HCT116 (cell line): ENCODE results near the gene MMP26. TPM values are rescaled to one million over a fixed set of nuclear protein-coding genes. Genes with fewer than 3 reads are reported as not detected.

Source experiments
- ATAC-seq: fragments of 200-7000 bp; cut with Tn5 transposase; 2 replicates; pipeline ENCODE4 v1.9.1; 2020; ENCODE audit warnings: mild to moderate bottlenecking, moderate library complexity
- BruUV-seq: library from RNA; stranded (reverse); fragments of 400-500 nt; replicated peaks from 2 replicates; lab custom pipeline; 2021; lab: Mats Ljungman, UMichigan
- CTCF ChIA-PET: fragments of 300-600 bp; sonication (Branson Sonifier 250); formaldehyde crosslinking; loops from one replicate; lab custom pipeline; 2021; ENCODE audit warnings: antibody characterized with exemption; lab: Charles Lee
- POLR2A ChIA-PET: fragments of 300-600, 350-600 bp; sonication (Branson Sonifier 250); formaldehyde crosslinking; loops from one replicate; lab custom pipeline; 2021; ENCODE audit warnings: antibody characterized with exemption; lab: Charles Lee
- RAD21 ChIA-PET, 2 experiments: fragments of 300-600 bp; sonication (Branson Sonifier 250); formaldehyde crosslinking; loops; one replicate each; lab custom pipeline; 2023; ENCODE audit warnings: low total read pairs in 2 of 2; ENCODE audit not compliant: uncharacterized antibody in 2 of 2, unreplicated experiment in 2 of 2, low non-redundant PET in 1 of 2; lab: Charles Lee
- DNase-seq: peaks from one replicate; pipeline ENCODE4 v3.0.0-alpha.2; 2010; ENCODE audit warnings: low read depth, low spot score
- H2AFZ ChIP-seq: fragments of 200-600 bp; shearing (Covaris generic), sonication (generic); 2 replicates; pipeline ENCODE4 v1.6.1; 2017; ENCODE audit warnings: low read depth, mixed run types, mixed read lengths, antibody characterized with exemption, low read length; ENCODE audit not compliant: poor library complexity, severe bottlenecking
- H3K27ac ChIP-seq: 2 replicates; pipeline ENCODE4 v1.5.1; 2012; ENCODE audit warnings: low read depth, low read length
- H3K27me3 ChIP-seq: fragments of 200-600 bp; sonication (generic); 2 replicates; pipeline ENCODE4 v1.6.1; 2016; ENCODE audit warnings: mixed run types, low read length, mixed read lengths; ENCODE audit not compliant: insufficient read depth
- H3K36me3 ChIP-seq, 2 experiments: fragments of 200-500 bp in 1 of 2; fragments of 200-600 bp in 1 of 2; sonication (Bioruptor generic) in 1 of 2; sonication (generic) in 1 of 2; 2 replicates each; pipeline versions ENCODE4 v1.5.1 to v1.6.1; 2014 to 2016; ENCODE audit warnings: low read length in 2 of 2, inconsistent platforms in 1 of 2, mixed read lengths in 1 of 2, mixed run types in 1 of 2; ENCODE audit not compliant: insufficient read depth in 2 of 2, control insufficient read depth in 1 of 2
- H3K4me1 ChIP-seq, 2 experiments: fragments of 200-600 bp in 1 of 2; sonication (generic) in 1 of 2; 2 replicates each; pipeline versions ENCODE4 v1.5.1 to v1.6.1; 2012 to 2017; ENCODE audit warnings: low read length in 2 of 2, inconsistent platforms in 1 of 2, mild to moderate bottlenecking in 1 of 2, mixed read lengths in 1 of 2, mixed run types in 1 of 2, moderate library complexity in 1 of 2; ENCODE audit not compliant: insufficient read depth in 2 of 2, control insufficient read depth in 1 of 2
- H3K4me2 ChIP-seq: fragments of 200-600 bp; sonication (generic); 2 replicates; pipeline ENCODE4 v1.6.1; 2017; ENCODE audit warnings: mixed run types, low read length, mixed read lengths
- H3K4me3 ChIP-seq, 2 experiments: fragments of 200-600 bp in 1 of 2; sonication (generic) in 1 of 2; replicated peaks in 1 of 2; 2 replicates each; pipeline ENCODE4 v1.5.1; 2011 to 2016; ENCODE audit warnings: low read length in 2 of 2, control low read depth in 1 of 2, low read depth in 1 of 2, mild to moderate bottlenecking in 1 of 2, mixed read lengths in 1 of 2, mixed run types in 1 of 2
- H3K79me2 ChIP-seq: fragments of 200-600 bp; sonication (generic); 2 replicates; pipeline ENCODE4 v1.6.1; 2017; ENCODE audit warnings: mild to moderate bottlenecking, mixed run types, low read length, moderate library complexity, mixed read lengths; ENCODE audit not compliant: insufficient read depth
- H3K9ac ChIP-seq: fragments of 200-600 bp; sonication (generic); 2 replicates; pipeline ENCODE4 v1.6.1; 2016; ENCODE audit warnings: low read length, mixed read lengths
- H3K9me2 ChIP-seq: fragments of 200-600 bp; sonication (generic), shearing (Covaris generic); 2 replicates; pipeline ENCODE4 v1.6.1; 2017; ENCODE audit warnings: mixed run types, mild to moderate bottlenecking, moderate library complexity; ENCODE audit not compliant: insufficient read depth
- H3K9me3 ChIP-seq, 2 experiments: fragments of 200-500 bp in 1 of 2; fragments of 200-600 bp in 1 of 2; sonication (Bioruptor generic) in 1 of 2; sonication (generic) in 1 of 2; 2 replicates each; pipeline ENCODE4 v1.6.1; 2014 to 2017; ENCODE audit warnings: low read length in 2 of 2, mixed read lengths in 2 of 2, inconsistent platforms in 1 of 2, low read depth in 1 of 2, mild to moderate bottlenecking in 1 of 2, mixed run types in 1 of 2, moderate library complexity in 1 of 2; ENCODE audit not compliant: control insufficient read depth in 1 of 2, insufficient read depth in 1 of 2
- H4K20me1 ChIP-seq: fragments of 200-600 bp; sonication (generic), shearing (Covaris generic); 2 replicates; pipeline ENCODE4 v1.6.1; 2017; ENCODE audit warnings: mixed run types, mild to moderate bottlenecking, moderate library complexity; ENCODE audit not compliant: insufficient read depth
- CEBPB ChIP-seq: IDR thresholded peaks from 2 replicates; pipeline ENCODE4 v1.6.1; 2012; ENCODE audit warnings: low read depth
- EGR1 ChIP-seq: IDR thresholded peaks from 2 replicates; pipeline ENCODE4 v1.6.1; 2012; ENCODE audit warnings: low read depth
- EZH2 ChIP-seq: fragments of 200-600 bp; sonication (generic); IDR thresholded peaks from 2 replicates; pipeline ENCODE4 v1.6.1; 2017; ENCODE audit warnings: antibody characterized with exemption, mixed run types
- EZH2phosphoT487 ChIP-seq: fragments of 200-600 bp; IDR thresholded peaks from 2 replicates; pipeline ENCODE4 v1.6.1; 2018; ENCODE audit warnings: antibody characterized with exemption, borderline replicate concordance
- JUND ChIP-seq: IDR thresholded peaks from 2 replicates; pipeline ENCODE4 v1.6.1; 2012
- RAD21 ChIP-seq: IDR thresholded peaks from 2 replicates; pipeline ENCODE4 v1.6.1; 2012; ENCODE audit warnings: low read depth, mild to moderate bottlenecking
- YY1 ChIP-seq: IDR thresholded peaks from 2 replicates; pipeline ENCODE4 v1.6.1; 2011; ENCODE audit warnings: low read length, low read depth, moderate library complexity, mild to moderate bottlenecking; ENCODE audit not compliant: insufficient replicate concordance; ENCODE audit errors: extremely low read depth
- intact Hi-C: fragments of 100-400 bp; cut with micrococcal nuclease; formaldehyde crosslinking; loops from 2 replicates; pipeline ENCODE4 v1.10.0; 2022
- total RNA-seq: library from RNA; stranded (reverse); gene quantifications from one replicate; pipeline ENCODE4 v1.2.1, GENCODE V29; 2021; ENCODE audit not compliant: unreplicated experiment
- TF ChIP-seq, protein P1 (sequence below): IDR thresholded peaks from 2 replicates; pipeline ENCODE4 v1.6.1; 2012

The MMP26 gene
- total RNA-seq, 1 experiment from 2014 or later, result not detected

DNA sequence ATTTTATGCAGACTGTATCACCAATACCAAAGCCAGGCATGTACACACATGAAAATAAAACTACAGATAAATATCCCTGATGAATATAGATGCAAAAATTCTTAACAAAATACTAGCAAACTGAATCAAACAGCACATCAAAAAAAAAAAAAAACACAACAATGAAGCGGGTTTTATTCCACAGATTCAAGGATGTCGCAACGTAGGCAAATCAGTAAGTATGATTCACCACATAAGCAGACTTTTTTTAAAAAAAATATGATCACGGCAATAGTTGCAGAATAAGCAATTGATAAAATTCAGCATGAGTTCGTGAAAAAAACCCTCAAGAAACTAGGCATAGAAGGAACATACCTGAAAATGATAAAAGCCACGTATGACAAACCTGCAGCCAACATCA lies 43.9 kb downstream of the MMP26 start:
- ChIA-PET CTCF (no interaction called here), POLR2A (no interaction called here), RAD21 (no interaction called here)
- TF ChIP-seq EZH2, result no peak
- TF ChIP-seq CEBPB, result no peak
- TF ChIP-seq, protein P1, sequence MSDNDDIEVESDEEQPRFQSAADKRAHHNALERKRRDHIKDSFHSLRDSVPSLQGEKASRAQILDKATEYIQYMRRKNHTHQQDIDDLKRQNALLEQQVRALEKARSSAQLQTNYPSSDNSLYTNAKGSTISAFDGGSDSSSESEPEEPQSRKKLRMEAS, result no peak
- TF ChIP-seq RAD21, result no peak
- Histone ChIP-seq H3K9me3 (no peaks in the 10 kb centered on the region), H3K9ac (no peak overlapping the region), H2AFZ (no peak overlapping the region), H3K27ac (no peak overlapping the region), H4K20me1 (no peaks in the 10 kb centered on the region; the same call in 1 of the 2 replicates), H3K36me3 (no peaks in the 10 kb centered on the region), H3K9me2 (no peaks in the 10 kb centered on the region), H3K4me2 (no peak overlapping the region), H3K79me2 (no peaks in the 10 kb centered on the region), H3K4me3 (no peak overlapping the region), H3K27me3 (peaks cover 42% of the 10 kb centered on the region), H3K4me1 (no peaks in the 10 kb centered on the region)
- no peak for ATAC-seq
- no peak for DNase-seq
- intact Hi-C loops, result no loop called here
- BruUV-seq, result no TSS peak

DNA sequence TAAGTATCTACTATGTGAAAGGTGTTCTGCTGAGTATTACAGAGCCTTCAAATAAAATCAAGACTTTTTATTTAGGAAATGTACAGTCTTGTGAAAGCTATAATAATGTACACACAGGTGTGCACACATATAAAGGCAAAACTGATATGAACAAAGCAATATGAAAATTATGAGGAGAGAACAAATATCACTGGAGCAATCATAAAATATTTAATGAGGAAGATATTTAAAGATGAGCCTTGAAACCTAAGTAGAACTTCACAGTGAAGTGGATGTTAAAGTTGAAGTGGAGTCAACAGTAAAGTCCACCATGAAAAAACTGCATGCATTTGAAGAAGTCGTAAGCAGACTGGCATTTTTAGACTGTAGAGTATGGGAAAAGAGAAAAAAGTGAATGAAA lies 46.6 kb downstream of the MMP26 start:
- Histone ChIP-seq H3K27me3 (peaks cover 43% of the 10 kb centered on the region), H3K9me2 (no peaks in the 10 kb centered on the region)
- RAD21 ChIA-PET, result no interaction called here

More for the DNA sequence above, 46.6 kb downstream of the MMP26 start:
- BruUV-seq, result no TSS peak
- ATAC-seq, result no peak
- H3K4me3 ChIP-seq, result no peak overlapping the region
- H2AFZ ChIP-seq, result no peak overlapping the region
- CTCF ChIA-PET, result no interaction called here
- no peaks in the 10 kb centered on the region; the same call in 1 of the 2 replicates for H4K20me1 ChIP-seq
- POLR2A ChIA-PET, result no interaction called here
- intact Hi-C loops, result no loop called here
- H3K36me3 ChIP-seq, result no peaks in the 10 kb centered on the region
- no peak overlapping the region for H3K27ac ChIP-seq
- DNase-seq, result no peak
- H3K79me2 ChIP-seq, result no peaks in the 10 kb centered on the region
- H3K4me2 ChIP-seq, result no peak overlapping the region
- no peak overlapping the region for H3K9ac ChIP-seq
- TF ChIP-seq YY1 (no peak), EZH2phosphoT487 (no peak), EZH2 (no peak), JUND (no peak), EGR1 (no peak)
- no peaks in the 10 kb centered on the region for H3K4me1 ChIP-seq
- H3K9me3 ChIP-seq, result no peaks in the 10 kb centered on the region

Other genes with a start within 250 kb of the MMP26 start
- not detected for gene OR52K1, start 222.1 kb upstream of the MMP26 start, total RNA-seq
- gene OR52M1, start 159.6 kb upstream of the MMP26 start, total RNA-seq, result not detected
- not detected for gene OR52I2, start 123.0 kb upstream of the MMP26 start, total RNA-seq
- not detected for gene OR52I1, start 110.7 kb upstream of the MMP26 start, total RNA-seq
- 8.3 TPM for gene TRIM68, start 96.6 kb upstream of the MMP26 start, total RNA-seq
- gene OR51D1, start 67.3 kb upstream of the MMP26 start, total RNA-seq, result not detected
- gene OR51E1, start 60.8 kb upstream of the MMP26 start, total RNA-seq, result not detected
- gene OR51E2, start 6.9 kb upstream of the MMP26 start, total RNA-seq, result not detected
- not detected for gene OR51F1, start 65.2 kb downstream of the MMP26 start, total RNA-seq
- gene OR52R1, start 99.6 kb downstream of the MMP26 start, total RNA-seq, result not detected
- gene OR51F2, start 116.5 kb downstream of the MMP26 start, total RNA-seq, result not detected
- gene OR51S1, start 144.4 kb downstream of the MMP26 start, total RNA-seq, result not detected
- not detected for gene OR51T1, start 177.1 kb downstream of the MMP26 start, total RNA-seq
- not detected for gene OR51A7, start 199.0 kb downstream of the MMP26 start, total RNA-seq
- gene OR51G2, start 214.6 kb downstream of the MMP26 start, total RNA-seq, result not detected
- not detected for gene OR51G1, start 219.6 kb downstream of the MMP26 start, total RNA-seq
- gene OR51A4, start 242.8 kb downstream of the MMP26 start, total RNA-seq, result not detected